Measurements from ENCODE around the gene INPP4B.
"Not testable (repeated sequence)": the region's sequence is repeated elsewhere in the genome, so short reads cannot be mapped to it uniquely, and the experiment has no call there.

DNA sequence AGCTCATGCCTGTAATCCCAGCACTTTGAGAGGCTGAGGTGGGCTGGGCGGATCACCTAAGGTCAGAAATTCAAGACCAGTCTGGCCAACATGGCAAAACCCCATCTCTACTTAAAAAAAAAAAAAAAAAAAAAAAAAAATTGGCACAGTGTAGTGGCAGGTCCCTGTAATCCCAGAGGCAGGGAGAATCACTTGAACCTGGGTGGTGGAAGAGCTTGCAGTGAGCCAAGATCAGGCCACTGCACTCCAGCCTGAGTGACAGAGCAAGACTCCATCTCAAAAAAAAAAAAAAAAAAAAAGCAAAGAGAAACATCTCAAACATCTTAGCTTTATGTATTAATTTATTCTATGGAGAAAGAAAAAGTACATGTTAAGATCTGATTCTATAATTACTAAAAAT, 201.5 kb downstream of the INPP4B start:
- TF ChIP-seq CTCF (IDR thresholded peaks at IDR 0.05; ENCODE audit: low read length); EZH2 (IDR thresholded peaks at IDR 0.05; ENCODE audit: borderline replicate concordance, low read length): not testable (repeated sequence)
